Activated T-helper 2 cell treated with anti-CD3 and anti-CD28 coated beads, Interferon-gamma antibody, Interleukin-2, Interleukin-4, amounts not matched to agents 10 μg/mL and 5 μg/mL and 100 μg/mL, durations not matched to agents 14 hours and 24 hours and 36 hours (primary cell): ENCODE results near the gene CNPY1. TPM values are rescaled to one million over a fixed set of nuclear protein-coding genes. Genes with fewer than 3 reads are reported as not detected.
"Not testable (repeated sequence)": the region's sequence is repeated elsewhere in the genome, so short reads cannot be mapped to it uniquely, and the experiment has no call there.

Experiments
- DNase-seq: peaks from one replicate; pipeline ENCODE4 v3.0.0; 2021; ENCODE audit warnings: low spot score
- H3K27ac Mint-ChIP-seq: one replicate; pipeline ENCODE4 v1.8.0; 2021; ENCODE audit warnings: mixed read lengths
- H3K27me3 Mint-ChIP-seq: one replicate; pipeline ENCODE4 v1.8.0; 2021; ENCODE audit warnings: low read depth, mixed read lengths
- H3K36me3 Mint-ChIP-seq: one replicate; pipeline ENCODE4 v1.8.0; 2021; ENCODE audit warnings: low read depth, mixed read lengths
- H3K4me1 Mint-ChIP-seq: one replicate; pipeline ENCODE4 v1.8.0; 2021; ENCODE audit warnings: low read depth, mixed read lengths
- H3K4me3 Mint-ChIP-seq: one replicate; pipeline ENCODE4 v1.8.0; 2021; ENCODE audit warnings: low read depth, mild to moderate bottlenecking, moderate library complexity, mixed read lengths
- H3K9me3 Mint-ChIP-seq: one replicate; pipeline ENCODE4 v1.8.0; 2021; ENCODE audit warnings: mixed read lengths
- intact Hi-C: fragments of 100-400 bp; cut with micrococcal nuclease; formaldehyde crosslinking; loops from one replicate; pipeline ENCODE4 v1.15.1; 2023
- total RNA-seq: library from RNA; stranded (reverse); gene quantifications from 2 replicates; pipeline ENCODE4 v1.2.3, GENCODE V29; 2022

The CNPY1 gene
- total RNA-seq, 1 donor from 2014 or later: not detected

- Mint-ChIP-seq H3K27ac (no peak overlapping the region), H3K9me3 (no peaks in the 10 kb centered on the region), H3K4me3 (no peak overlapping the region), H3K4me1 (peaks cover 7% of the 10 kb centered on the region), H3K36me3 (no peaks in the 10 kb centered on the region), H3K27me3 (peaks cover 65% of the 10 kb centered on the region)
- no peak for DNase-seq
- intact Hi-C loops: loop anchor here (1.0 to 10.0 kb wide), 6 partner anchors 21 to 1480 kb away; partner anchors contain the start of gene MNX1
Measured at GRCh38 chr7:155532792-155533119, 13.6 kb downstream of the CNPY1 start.

- peaks cover 65% of the 10 kb centered on the region for H3K27me3 Mint-ChIP-seq
- H3K27ac Mint-ChIP-seq: no peak overlapping the region
- no peaks in the 10 kb centered on the region for H3K9me3 Mint-ChIP-seq
- intact Hi-C loops: loop anchor here (2.0 to 10.0 kb wide), 4 partner anchors 63 to 1481 kb away; partner anchors contain the start of gene MNX1
- H3K4me3 Mint-ChIP-seq: no peak overlapping the region
- peaks cover 7% of the 10 kb centered on the region for H3K4me1 Mint-ChIP-seq
- no peak for DNase-seq
- H3K36me3 Mint-ChIP-seq: no peaks in the 10 kb centered on the region
Measured at GRCh38 chr7:155531681-155532080, 14.7 kb downstream of the CNPY1 start.

GRCh38 chr7:155530601-155531000 is 15.8 kb downstream of the CNPY1 start:
- H3K36me3 Mint-ChIP-seq: no peaks in the 10 kb centered on the region
- H3K27ac Mint-ChIP-seq: no peak overlapping the region

GRCh38 chr7:155529845-155530244 is 16.5 kb downstream of the CNPY1 start:
- H3K4me3 Mint-ChIP-seq: no peak overlapping the region
- H3K9me3 Mint-ChIP-seq: no peaks in the 10 kb centered on the region
- H3K27me3 Mint-ChIP-seq: peaks cover 59% of the 10 kb centered on the region
- no peak for DNase-seq
- H3K36me3 Mint-ChIP-seq: no peaks in the 10 kb centered on the region
- H3K4me1 Mint-ChIP-seq: peaks cover 7% of the 10 kb centered on the region
- intact Hi-C loops: loop anchor here (5.0 to 10.0 kb wide), 3 partner anchors 78 to 1482 kb away; partner anchors contain the start of gene MNX1
- no peak overlapping the region for H3K27ac Mint-ChIP-seq

More at GRCh38 chr7:155530601-155531000, 15.8 kb downstream of the CNPY1 start:
- intact Hi-C loops: loop anchor here (5.0 to 10.0 kb wide), 3 partner anchors 78 to 1482 kb away; partner anchors contain the start of gene MNX1
- Mint-ChIP-seq H3K4me3 (no peak overlapping the region), H3K27me3 (peaks cover 63% of the 10 kb centered on the region), H3K9me3 (no peaks in the 10 kb centered on the region), H3K4me1 (peaks cover 7% of the 10 kb centered on the region)
- DNase-seq: no peak

- H3K27ac Mint-ChIP-seq: no peak overlapping the region
- H3K27me3 Mint-ChIP-seq: peaks cover 54% of the 10 kb centered on the region
- H3K4me1 Mint-ChIP-seq: peaks cover 7% of the 10 kb centered on the region
- no peak for DNase-seq
- H3K9me3 Mint-ChIP-seq: no peaks in the 10 kb centered on the region
- no peaks in the 10 kb centered on the region for H3K36me3 Mint-ChIP-seq
- intact Hi-C loops: no loop called here
- H3K4me3 Mint-ChIP-seq: no peak overlapping the region
Measured at GRCh38 chr7:155529346-155529745, 17.0 kb downstream of the CNPY1 start.

- intact Hi-C loops: no loop called here
- Mint-ChIP-seq H3K4me1 (peaks cover under 1% of the 10 kb centered on the region), H3K27me3 (peaks cover 40% of the 10 kb centered on the region), H3K9me3 (no peaks in the 10 kb centered on the region), H3K36me3 (no peaks in the 10 kb centered on the region), H3K27ac (no peak overlapping the region), H3K4me3 (no peak overlapping the region)
- no peak for DNase-seq
Measured at GRCh38 chr7:155527664-155528063, 18.7 kb downstream of the CNPY1 start.

DNA sequence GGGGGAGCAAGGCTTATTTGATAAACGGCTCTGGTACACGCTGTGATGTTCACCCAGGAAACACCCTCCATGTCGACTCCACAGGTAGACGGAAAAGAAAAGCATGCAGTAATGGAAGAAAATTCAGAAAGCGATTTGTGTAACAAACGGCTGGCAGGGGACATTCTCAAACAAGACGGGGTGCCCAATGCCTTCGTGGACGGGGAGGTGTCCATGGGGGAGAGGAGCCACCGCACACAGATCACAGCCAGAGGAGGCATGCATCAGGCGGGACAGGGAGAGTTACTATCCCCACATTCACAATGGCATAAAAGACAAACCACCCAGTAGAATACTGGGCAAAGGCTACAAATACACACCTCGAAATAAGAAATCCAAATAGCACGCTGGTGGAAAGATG is 20.1 kb downstream of the CNPY1 start:
- H3K27ac Mint-ChIP-seq: no peak overlapping the region
- H3K4me3 Mint-ChIP-seq: no peak overlapping the region
- H3K27me3 Mint-ChIP-seq: peaks cover 28% of the 10 kb centered on the region
- intact Hi-C loops: no loop called here
- no peaks in the 10 kb centered on the region for H3K4me1 Mint-ChIP-seq
- H3K36me3 Mint-ChIP-seq: no peaks in the 10 kb centered on the region
- H3K9me3 Mint-ChIP-seq: no peaks in the 10 kb centered on the region
- no peak for DNase-seq

- intact Hi-C loops: no loop called here
- no peaks in the 10 kb centered on the region for H3K9me3 Mint-ChIP-seq
- H3K4me3 Mint-ChIP-seq: no peak overlapping the region
- no peaks in the 10 kb centered on the region for H3K4me1 Mint-ChIP-seq
- H3K27me3 Mint-ChIP-seq: peaks cover 21% of the 10 kb centered on the region
- H3K27ac Mint-ChIP-seq: no peak overlapping the region
- no peak for DNase-seq
- H3K36me3 Mint-ChIP-seq: no peaks in the 10 kb centered on the region
Measured at GRCh38 chr7:155524018-155524556, 22.3 kb downstream of the CNPY1 start.

DNA sequence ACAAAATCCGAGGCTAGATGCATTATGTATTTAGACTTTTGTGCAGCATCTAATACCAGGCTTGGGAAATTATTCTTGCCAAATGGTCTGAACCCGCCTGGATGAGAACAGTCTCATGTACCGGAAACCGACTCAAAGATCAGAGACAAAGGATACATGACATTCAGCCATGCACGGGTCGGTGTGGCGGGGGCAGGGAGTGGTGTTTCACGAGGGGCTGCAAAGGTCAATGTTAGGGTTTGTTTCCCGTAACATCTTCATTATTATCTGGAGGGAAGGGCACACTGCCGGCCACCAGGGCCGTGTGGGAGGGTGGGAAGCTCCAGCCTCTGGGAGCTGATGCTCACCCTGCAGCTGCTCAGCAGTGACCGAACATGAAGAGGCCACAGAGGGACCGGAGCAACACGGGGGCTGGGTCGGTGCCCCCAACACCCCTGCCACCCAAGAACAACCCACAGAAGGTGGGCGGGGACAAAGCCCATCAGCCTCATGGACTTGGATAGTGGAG is 23.1 kb downstream of the CNPY1 start:
- H3K4me1 Mint-ChIP-seq: no peaks in the 10 kb centered on the region
- no peak for DNase-seq
- H3K27me3 Mint-ChIP-seq: peaks cover 23% of the 10 kb centered on the region
- H3K27ac Mint-ChIP-seq: no peak overlapping the region
- H3K36me3 Mint-ChIP-seq: no peaks in the 10 kb centered on the region
- intact Hi-C loops: no loop called here
- H3K4me3 Mint-ChIP-seq: no peak overlapping the region
- no peaks in the 10 kb centered on the region for H3K9me3 Mint-ChIP-seq

DNA sequence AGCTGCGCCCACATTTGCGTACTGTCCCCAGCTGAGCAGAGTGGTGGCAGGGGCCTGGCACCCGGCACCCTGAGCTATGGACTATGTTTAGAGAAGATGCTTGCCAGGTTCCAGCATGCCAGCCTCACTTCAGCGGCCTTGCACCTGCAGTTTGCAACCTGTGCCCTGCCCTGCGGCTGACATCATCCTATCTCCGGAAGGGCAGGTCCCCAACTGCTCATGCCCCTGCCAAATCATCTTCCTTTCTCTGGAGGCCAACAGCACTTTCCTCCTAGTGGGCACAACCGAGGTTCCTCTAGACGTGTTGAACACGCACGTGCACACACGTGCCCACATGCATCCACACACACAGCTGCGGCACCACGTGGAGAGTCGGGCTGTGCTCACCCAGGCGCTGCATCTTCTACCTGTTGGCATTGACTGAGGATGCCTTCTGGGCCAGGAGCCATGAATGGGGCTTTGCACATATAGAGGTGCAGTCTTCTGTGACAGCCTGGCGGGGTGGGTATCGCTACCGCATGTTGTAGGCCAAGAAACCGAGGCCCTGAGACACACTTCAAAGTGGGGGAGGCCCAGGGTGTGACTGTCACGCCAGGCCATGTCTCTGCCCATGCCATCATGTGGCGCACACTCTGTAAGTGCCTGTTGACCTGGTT is 24.5 kb downstream of the CNPY1 start:
- no peak for DNase-seq
- H3K4me1 Mint-ChIP-seq: no peaks in the 10 kb centered on the region
- peaks cover 24% of the 10 kb centered on the region for H3K27me3 Mint-ChIP-seq
- intact Hi-C loops: no loop called here
- H3K27ac Mint-ChIP-seq: no peak overlapping the region
- no peak overlapping the region for H3K4me3 Mint-ChIP-seq
- no peaks in the 10 kb centered on the region for H3K9me3 Mint-ChIP-seq
- no peaks in the 10 kb centered on the region for H3K36me3 Mint-ChIP-seq

DNA sequence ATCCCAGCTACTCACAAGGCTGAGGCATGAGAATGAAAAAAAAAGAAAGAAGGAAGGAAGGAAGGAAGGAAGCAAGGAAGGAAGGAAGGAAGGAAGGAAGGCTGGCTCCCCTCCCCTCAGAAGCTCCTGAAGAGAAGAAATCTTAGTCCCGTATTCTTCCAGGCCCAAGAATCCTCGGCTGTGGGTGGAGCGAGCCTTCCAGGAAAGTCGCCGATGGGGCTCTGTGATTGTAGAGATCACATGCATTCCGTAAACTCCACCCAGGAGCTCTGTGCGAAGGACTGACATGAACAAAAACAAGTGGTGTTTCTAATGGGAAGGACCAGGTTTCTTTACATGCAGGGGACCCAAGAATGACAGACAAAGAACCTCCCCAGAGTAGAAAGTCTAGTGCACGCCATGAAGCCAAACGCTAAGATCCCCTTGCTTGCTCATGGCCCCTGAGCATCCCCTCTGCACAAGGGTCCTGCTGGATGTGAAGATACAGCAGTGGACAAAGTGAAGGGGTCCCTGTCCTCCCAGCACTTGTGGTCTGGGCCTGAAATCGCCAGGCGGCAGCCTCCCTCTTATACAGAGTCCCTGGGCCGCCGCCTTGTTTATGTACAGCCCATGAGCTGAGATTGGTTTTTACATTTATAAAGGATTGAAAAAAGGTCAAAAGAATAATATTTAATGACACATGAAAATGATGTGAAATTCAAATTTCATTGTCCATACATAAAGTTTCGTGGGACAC is 25.2 kb downstream of the CNPY1 start:
- Mint-ChIP-seq H3K36me3 (no peaks in the 10 kb centered on the region), H3K27ac (no peak overlapping the region), H3K4me1 (no peaks in the 10 kb centered on the region), H3K27me3 (peaks cover 22% of the 10 kb centered on the region), H3K9me3 (no peaks in the 10 kb centered on the region), H3K4me3 (no peak overlapping the region)
- intact Hi-C loops: no loop called here
- no peak for DNase-seq

GRCh38 chr7:155520114-155520513 is 26.2 kb downstream of the CNPY1 start:
- H3K4me1 Mint-ChIP-seq: no peaks in the 10 kb centered on the region
- H3K4me3 Mint-ChIP-seq: no peak overlapping the region
- no peak for DNase-seq
- peaks cover 18% of the 10 kb centered on the region for H3K27me3 Mint-ChIP-seq
- H3K9me3 Mint-ChIP-seq: no peaks in the 10 kb centered on the region
- no peak overlapping the region for H3K27ac Mint-ChIP-seq
- H3K36me3 Mint-ChIP-seq: no peaks in the 10 kb centered on the region
- intact Hi-C loops: no loop called here

DNA sequence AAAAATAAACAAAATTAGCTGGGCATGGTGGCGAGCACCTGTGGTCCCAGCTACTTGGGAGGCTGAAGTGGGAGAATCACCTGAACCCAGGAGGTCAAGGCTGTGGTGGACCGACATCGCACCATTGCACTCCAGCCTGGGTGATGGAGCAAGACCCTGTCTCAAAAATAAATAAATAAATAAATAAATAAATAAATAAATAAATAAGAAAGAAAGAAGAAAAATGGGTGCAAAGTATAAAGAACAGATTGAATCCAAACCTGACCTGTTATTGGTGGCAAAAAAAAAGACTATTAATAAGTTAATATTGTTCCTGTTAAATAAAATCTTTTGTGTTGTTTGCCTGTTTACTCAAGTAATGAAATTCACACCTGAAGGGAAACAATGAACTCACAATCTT is 27.0 kb downstream of the CNPY1 start:
- H3K27ac Mint-ChIP-seq, intact Hi-C loops, DNase-seq, H3K36me3 Mint-ChIP-seq, H3K4me1 Mint-ChIP-seq, H3K4me3 Mint-ChIP-seq, H3K9me3 Mint-ChIP-seq: not testable (repeated sequence)
- H3K27me3 Mint-ChIP-seq: peaks cover 20% of the 10 kb centered on the region
